DMS114 treated with DMSO at 0.1 percent for 48 hours (cell line): ENCODE data around the gene NMD3.
A peak's percentile ranks its signal among the peaks of the same experiment; 100 is the strongest.
"Not testable (repeated sequence)": the region's sequence is repeated elsewhere in the genome, so short reads cannot be mapped to it uniquely, and the experiment has no call there.

ENCODE experiments used
- DNase-seq: peaks from one replicate; lab custom pipeline; 2025; ENCODE audit not compliant: unreplicated experiment; lab: John Stamatoyannopoulos, UW

NMD3 gene

GRCh38 chr3:161220850-161221753 is at the start of gene NMD3:
NMD3 (plus strand) TSS chr3:161221311; CDS start chr3:161222014, 703 bp downstream.
- DNase-seq, result peak; percentile 88

DNA sequence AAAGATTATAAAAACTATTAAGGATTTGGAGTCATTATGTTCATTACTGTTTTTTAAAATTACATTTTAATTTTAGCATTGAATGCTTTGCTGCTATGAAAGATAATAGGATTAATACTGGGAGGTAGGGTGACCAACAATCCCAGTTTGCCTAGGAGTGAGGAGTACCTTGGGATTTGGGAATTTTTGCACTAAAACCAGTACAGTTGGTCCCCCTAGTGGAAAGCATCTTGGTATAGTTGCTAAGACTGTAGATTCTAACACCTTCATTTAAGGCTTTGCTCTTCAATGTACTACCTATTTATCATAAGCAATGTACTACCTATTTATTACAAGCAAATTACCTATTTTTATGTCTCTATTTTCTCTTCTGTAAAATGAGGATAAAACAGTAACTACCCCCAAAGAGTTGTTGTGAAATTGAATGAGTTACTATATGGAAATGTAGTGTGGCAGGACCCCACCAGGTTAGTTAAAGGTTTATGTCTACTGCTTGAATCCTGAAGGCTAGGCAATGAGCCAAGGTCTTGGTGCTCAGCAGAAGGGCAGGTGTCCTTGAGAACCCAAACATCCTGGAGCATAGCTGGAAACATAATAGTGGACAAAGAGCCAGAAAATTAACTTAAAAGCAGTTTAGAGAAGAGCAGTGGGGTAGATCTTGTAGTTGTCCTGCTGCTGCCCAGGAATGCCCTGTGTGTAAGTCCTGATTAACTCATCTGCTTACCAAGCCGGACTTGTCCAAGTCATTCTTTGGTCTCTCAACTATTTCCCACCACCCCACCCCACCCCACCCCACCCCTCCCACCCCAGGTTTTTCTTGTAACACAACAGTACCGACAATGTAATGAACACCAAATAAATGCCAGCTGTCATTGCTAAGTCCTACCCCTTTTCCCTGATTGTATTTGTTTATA is 49.2 kb upstream of the NMD3 start:
- DNase-seq, result no peak

DNA sequence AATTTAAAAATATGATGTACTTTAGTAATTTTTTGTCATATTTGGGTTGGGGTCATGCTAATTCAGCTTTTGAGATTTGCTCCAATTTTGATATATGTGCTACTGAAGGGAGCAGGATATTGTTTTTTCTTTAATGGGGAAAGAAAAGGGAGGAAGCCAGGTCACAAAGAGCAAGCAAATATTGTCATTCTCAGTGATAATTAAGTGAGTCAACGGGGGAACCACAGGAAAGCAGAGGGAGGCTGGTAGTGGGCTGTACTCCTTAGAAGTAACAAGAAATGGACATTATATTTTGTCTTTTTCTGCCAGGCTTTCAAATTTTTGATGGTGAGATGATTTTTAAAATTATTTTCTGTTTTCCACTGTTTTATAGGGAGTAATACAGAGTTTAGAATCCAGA is 45.6 kb upstream of the NMD3 start:
- DNase-seq, result no peak

- no peak for DNase-seq
Measured at GRCh38 chr3:161177991-161178390, 43.1 kb upstream of the NMD3 start.

DNA sequence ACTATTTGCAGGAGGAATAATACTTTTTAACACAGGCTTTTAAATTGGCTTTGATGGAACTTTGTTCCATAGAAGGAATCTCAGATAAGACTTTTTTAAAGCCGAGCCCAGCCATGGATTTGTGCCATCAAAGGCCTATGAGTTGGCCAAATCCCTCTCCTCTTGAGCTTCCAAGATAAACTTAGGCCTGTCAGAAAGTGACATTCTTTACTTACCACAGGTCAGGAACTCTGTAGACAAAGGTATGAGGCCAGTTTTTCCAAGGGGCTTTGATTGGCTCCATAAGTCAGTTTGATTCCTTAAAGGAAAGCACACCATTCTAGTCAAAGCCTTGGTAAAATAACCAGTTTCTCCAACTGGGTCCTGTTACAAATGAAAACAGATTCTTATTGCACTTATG is 39.7 kb upstream of the NMD3 start:
- not testable (repeated sequence) for DNase-seq

- DNase-seq, result no peak
Measured at GRCh38 chr3:161187046-161187445, 34.1 kb upstream of the NMD3 start.

DNA sequence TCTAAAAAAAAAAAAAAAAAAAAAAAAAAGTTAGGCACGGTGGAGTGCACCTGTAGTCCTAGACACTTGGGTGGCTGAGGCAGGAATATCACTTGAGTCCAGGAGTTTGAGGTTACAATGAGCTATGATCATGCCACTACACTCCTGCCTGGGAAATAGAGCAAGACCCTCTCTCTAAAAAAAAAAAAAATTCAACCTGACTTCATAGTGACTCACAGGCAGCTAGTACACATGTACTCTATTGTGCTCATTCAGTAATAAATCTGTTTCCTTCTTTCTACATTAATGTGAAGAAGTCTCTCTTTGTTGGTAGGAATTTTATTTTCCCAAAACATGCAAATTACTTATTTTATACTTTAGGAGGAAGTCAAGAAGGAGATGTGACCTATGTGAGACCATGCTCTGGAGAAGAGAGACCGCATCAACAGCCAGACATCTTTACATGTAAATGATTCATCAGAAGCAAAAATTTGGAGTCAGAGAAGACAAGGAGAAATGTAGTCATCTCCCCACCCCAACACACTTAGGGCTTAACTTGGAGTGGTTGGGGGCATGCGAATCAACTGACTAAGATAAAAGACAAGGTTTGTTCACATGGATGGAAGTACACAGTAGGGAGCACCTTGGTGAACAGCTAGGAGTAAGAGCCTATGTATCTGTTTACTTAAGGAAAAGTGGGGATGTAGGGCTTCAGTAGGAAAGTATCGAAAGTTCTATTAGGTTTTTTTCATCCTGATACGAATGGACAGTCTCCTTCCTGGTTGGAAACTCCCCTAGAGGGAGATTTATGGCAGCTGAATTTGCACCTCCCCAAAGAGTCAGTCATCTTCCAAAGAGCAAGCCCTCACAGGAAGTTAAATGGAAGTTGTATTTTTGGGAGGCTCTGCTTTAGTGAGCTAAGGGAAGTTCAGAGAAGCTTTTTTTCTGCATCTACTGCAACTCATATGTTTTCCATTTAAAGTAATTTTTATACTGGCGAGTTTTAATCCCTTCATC is 23.0 kb upstream of the NMD3 start:
- no peak for DNase-seq

- no peak for DNase-seq
Measured at GRCh38 chr3:161199926-161200325, 21.2 kb upstream of the NMD3 start.

DNA sequence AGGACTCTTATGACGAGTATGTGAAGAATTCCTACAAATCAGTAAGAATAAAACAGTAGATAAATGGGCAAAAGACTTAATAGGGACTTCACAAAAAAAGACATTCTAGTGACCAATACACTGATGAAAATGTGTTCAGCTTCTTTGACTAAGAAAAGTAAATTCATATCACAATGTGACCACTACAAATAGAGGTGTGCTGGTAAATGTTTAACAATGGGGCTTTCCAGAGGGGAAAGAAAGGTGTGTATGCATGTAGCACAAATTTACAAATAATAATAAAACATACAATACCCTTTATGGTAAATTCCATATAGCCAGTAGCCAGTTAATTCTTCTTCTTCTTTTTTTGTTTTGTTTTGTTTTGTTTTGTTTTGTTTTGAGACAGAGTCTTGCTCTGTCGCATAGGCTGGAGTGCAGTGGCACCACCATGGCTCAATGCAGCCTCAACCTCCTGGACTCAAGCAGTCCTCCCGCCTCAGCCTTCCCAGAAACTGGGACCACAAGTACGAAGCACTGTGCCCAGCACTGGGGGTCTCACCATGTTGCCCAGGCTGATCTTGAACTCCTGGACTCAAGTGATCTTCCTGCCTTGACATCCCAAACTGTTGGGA is 17.5 kb upstream of the NMD3 start:
- no peak for DNase-seq

- DNase-seq, result no peak
Measured at GRCh38 chr3:161208931-161209330, 12.2 kb upstream of the NMD3 start.

- DNase-seq, result no peak
Measured at GRCh38 chr3:161212171-161212771, 8.8 kb upstream of the NMD3 start.

- DNase-seq, result no peak
Measured at GRCh38 chr3:161212906-161213305, 8.2 kb upstream of the NMD3 start.

- DNase-seq, result no peak
Measured at GRCh38 chr3:161213644-161214043, 7.5 kb upstream of the NMD3 start.

- DNase-seq, result no peak
Measured at GRCh38 chr3:161215185-161215584, 5.9 kb upstream of the NMD3 start.

DNA sequence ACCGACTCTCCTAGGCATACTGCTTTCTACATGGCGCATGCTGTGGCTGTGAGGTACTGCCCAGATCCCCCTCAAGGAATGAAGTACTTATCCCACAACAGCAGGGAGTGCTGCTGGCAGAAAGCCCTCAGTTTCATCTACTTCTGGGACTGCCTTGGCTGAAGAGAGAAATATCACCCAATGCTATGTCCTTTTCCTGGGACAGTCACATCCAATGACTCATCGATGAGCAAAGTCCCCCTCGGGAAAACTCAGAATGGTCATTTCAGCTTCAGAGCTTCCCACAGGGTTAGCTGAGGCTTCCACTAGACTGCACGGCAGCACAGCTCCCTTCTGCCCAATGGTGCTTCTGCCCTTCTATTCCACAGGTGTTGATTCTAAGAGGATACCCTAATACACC is 3.6 kb upstream of the NMD3 start:
- DNase-seq, result no peak

DNA sequence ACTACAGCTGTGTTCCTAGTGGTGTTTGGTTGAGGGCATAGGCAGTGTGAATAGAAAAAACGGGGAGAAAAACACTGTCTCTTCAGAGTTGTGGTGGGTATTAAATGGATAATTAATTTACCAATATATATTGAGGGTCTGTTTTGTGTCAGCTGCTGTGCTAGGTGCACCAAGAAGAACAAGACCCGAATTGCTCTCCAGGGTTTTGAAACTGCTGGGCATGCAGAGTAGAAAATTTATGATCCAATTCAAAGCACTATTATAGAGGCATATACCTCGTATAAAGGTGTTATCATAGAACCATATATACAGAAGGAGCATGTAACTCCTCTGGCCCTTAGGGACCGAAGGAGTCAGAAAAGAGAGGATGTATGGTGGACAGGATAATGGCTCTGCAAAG is 1.6 kb upstream of the NMD3 start:
- no peak for DNase-seq

DNA sequence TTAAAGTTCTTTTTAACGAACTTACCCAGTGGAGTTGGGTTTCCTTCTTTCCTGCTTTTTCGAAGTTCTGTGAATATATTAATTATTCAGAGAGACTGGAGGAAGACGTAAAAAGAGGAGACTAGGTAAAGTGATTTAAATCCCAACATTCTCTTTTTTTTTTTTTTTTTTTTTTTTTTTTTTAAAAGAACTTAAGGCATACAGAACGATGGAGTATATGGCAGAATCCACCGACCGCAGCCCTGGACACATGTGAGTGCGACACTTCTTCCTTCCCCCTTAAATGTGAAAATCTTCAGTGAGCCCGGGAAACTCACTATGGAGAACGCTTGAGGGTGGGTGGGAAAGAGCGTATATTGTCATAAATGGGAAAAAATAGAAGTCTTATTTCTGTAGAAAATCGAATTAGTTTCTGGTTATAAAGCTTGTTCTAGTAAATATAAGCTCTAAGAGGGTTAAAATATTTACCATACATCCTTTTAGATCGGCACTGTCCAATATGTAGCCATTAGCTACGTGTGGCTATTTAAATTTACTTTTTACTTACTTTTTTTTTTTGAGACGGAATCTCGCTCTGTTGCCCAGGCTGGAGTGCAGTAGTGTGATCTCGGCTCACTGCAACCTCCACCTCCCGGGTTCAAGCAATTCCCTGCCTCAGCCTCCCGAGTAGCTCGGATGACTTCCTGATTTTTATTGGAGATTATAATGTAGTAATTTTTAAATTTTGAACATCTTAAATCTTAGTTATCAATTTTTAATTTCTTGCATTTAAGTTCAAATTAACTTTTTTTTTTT is 892 bp downstream of the NMD3 start:
- DNase-seq, result no peak

DNA sequence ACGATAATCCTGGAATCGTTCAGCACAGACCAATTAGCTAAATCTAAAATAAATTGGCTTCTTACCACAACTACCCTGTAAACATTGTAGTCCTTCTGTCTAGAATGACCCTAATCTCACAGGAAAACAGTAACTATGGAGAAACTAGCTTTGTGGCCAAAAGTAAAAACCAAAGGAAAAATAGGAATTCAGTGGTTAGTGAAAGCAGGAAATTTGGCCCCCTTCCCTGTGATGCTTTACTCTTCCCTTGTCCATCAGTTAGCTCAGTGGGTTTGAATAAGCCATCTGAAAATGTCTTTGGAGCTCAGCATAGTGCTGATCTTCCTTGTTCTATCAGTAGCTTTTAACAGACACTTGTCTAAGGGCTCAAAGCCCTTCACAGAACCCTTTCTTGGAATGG is 1.6 kb downstream of the NMD3 start:
- no peak for DNase-seq

DNA sequence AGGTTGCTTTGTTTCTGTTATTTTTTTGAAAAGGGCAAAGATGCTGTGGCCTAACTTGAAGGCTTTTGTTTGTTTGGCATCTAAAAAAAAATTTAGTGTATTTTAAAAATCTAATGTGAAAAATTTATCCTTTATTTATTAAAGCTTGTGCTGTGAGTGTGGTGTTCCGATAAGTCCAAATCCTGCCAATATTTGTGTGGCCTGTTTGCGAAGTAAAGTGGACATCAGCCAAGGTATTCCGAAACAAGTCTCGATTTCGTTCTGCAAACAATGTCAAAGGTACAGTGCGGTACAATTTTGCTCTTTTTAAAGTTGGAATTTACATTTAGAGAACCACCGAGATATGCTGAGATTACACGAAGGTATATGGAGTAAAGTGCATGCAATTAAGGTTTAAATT is 3.7 kb downstream of the NMD3 start:
- DNase-seq, result no peak
